ENCODE results near the gene NXN. TPM values are rescaled to one million over a fixed set of nuclear protein-coding genes. Genes with fewer than 3 reads are reported as not detected.

The NXN gene
- total RNA-seq, 4 donors from 2014 or later, result 2.1 to 14.0 (median 8.6) TPM

DNA sequence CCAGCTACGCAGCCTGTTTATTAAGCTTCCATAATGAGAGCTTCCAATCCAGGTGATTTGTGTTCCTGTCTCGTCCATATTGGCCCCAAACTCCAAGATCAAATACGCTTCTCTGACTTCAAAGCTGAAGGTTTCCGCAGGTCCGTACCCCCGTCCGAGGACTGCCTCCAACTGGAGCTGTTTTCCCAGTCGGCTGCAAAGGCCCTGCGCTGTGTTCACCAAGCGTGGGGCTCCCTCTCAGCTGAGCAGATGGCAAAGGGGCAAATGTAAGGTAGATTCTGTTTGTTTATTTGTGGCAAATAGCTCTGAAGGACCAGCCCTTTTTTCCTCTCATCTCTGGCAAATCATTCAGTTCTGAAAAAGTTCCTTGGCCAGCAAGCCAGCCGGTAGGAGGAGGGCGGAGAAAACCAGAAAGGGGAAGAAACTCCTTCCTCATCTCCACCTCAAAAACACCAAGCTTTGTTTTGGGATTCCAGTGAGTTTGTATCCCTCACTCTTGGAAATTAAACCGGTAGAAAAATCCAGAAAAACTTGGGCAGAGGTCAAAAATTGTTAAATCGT lies 35.2 kb downstream of the NXN start:
- Histone ChIP-seq H3K4me1 (no peaks in the 10 kb centered on the region), H3K27ac (peak overlapping the region in 1 of 4 donors; percentile 33), H3K36me3 (no peaks in the 10 kb centered on the region), H3K4me3 (no peak overlapping the region), H3K27me3 (no peaks in the 10 kb centered on the region), H3K9me3 (no peaks in the 10 kb centered on the region)
- no peak for DNase-seq
- TF ChIP-seq POLR2A (IDR thresholded peaks at IDR 0.05), result no peak
- TF ChIP-seq, protein P1, sequence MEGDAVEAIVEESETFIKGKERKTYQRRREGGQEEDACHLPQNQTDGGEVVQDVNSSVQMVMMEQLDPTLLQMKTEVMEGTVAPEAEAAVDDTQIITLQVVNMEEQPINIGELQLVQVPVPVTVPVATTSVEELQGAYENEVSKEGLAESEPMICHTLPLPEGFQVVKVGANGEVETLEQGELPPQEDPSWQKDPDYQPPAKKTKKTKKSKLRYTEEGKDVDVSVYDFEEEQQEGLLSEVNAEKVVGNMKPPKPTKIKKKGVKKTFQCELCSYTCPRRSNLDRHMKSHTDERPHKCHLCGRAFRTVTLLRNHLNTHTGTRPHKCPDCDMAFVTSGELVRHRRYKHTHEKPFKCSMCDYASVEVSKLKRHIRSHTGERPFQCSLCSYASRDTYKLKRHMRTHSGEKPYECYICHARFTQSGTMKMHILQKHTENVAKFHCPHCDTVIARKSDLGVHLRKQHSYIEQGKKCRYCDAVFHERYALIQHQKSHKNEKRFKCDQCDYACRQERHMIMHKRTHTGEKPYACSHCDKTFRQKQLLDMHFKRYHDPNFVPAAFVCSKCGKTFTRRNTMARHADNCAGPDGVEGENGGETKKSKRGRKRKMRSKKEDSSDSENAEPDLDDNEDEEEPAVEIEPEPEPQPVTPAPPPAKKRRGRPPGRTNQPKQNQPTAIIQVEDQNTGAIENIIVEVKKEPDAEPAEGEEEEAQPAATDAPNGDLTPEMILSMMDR (IDR thresholded peaks at IDR 0.05), result no peak

DNA sequence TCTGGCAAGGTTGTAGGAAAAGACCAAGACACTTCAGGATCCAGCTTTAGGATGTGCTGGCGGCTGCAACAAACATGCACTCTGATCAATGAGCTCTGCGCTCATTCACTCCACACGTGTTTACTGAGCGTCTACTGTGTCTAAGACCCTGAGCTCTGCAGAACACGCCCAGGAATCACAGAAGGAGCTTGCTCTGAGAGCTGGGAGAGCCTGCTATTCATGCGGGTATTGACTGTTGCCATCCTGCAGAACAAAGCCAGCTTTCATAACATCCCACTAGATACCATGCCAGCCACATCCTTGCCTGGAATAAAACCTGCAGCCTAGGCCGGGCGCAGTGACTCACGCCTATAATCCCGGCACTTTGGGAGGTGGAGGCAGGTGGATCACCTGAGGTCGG lies 44.1 kb downstream of the NXN start:
- Histone ChIP-seq H3K27ac (no peak overlapping the region), H3K4me1 (no peaks in the 10 kb centered on the region), H3K4me3 (no peak overlapping the region), H3K36me3 (no peaks in the 10 kb centered on the region), H3K9me3 (no peaks in the 10 kb centered on the region), H3K27me3 (no peaks in the 10 kb centered on the region)
- no peak for TF ChIP-seq POLR2A (IDR thresholded peaks at IDR 0.05)
- TF ChIP-seq, protein P1 (IDR thresholded peaks at IDR 0.05), result no peak
- DNase-seq, result no peak

DNA sequence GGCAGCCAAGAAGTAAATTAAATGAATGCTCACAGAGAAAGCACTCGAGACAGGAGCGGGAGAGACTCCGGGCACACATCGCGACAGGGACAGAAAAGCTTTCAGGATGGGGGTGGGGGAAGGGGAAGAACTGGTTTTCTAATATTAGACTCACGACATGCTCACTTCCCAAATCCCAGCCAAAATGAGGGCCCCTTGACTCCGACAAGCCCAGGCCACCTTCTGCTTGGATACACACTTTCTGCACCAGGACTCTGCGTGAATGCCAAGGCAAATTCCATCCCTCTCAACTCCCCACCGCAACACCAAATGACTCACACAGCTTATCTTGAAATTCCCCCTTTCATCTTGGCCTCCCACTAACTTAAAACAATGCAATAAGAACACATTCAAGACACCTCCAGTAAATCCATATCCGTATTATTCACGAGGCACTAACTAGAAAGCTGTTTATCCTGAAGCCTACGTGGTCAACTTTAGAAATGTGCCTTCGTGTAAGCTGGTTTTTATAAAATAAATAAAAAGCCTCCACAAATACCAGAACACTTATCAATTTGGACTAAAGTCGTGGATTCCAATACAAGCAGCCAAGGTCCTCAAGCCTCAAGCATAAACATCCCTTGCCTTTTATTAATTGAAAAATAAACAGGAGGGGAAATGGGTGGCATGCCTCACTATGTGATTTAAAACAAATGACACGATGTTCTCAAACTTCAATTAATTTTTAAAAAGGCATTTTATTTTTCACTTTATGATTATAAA lies 46.1 kb downstream of the NXN start:
- no peaks in the 10 kb centered on the region for H3K36me3 ChIP-seq
- no peaks in the 10 kb centered on the region for H3K9me3 ChIP-seq
- H3K27ac ChIP-seq, result peak overlapping the region in 3 of 4 donors; percentile 49 to 65 (median 55)
- no peaks in the 10 kb centered on the region for H3K27me3 ChIP-seq
- no peak for DNase-seq
- no peaks in the 10 kb centered on the region for H3K4me1 ChIP-seq
- no peak overlapping the region for H3K4me3 ChIP-seq
- TF ChIP-seq, protein P1 (IDR thresholded peaks at IDR 0.05), result no peak
- TF ChIP-seq POLR2A (IDR thresholded peaks at IDR 0.05), result no peak

DNA sequence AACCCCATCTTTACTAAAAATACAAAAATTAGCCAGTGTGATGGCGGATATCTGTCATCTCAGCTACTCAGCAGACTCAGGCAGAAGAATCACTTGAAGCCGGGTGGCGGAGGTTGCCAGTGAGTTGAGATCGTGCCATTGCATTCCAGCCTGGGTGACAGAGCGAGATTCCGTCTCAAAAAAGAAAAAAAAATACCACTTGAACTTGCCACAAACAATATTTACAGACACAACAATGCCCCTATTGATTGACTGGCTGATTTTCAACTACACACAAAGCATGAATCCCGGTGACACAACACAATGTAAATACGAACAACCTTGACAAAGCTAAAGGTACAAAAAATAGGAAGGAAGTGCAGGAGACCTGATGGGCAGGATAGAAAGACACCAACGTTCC lies 49.3 kb downstream of the NXN start:
- TF ChIP-seq, protein P1 (IDR thresholded peaks at IDR 0.05), result no peak
- TF ChIP-seq POLR2A (IDR thresholded peaks at IDR 0.05), result no peak
- Histone ChIP-seq H3K4me1 (no peaks in the 10 kb centered on the region), H3K9me3 (no peaks in the 10 kb centered on the region), H3K36me3 (no peaks in the 10 kb centered on the region), H3K27ac (no peak overlapping the region), H3K4me3 (no peak overlapping the region), H3K27me3 (no peaks in the 10 kb centered on the region)
- no peak for DNase-seq

DNA sequence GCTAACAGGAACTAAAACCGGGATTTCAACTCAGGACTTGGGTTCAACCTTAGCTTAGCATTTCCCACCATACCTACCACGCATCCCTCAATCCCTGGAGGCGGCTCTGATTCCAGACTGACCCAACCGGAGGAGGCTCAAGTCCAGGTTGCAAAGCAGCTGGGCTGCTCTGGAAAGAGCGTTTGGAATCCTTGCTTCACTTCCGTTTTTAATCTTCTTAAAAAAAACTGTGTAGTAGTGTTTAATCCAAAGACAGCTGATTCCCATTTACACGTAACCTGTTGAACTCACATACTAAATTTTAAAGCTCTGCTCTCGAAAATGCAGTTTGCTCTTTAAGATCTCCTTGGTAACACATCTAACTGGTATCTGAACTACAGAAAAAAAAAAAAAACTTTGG lies 50.0 kb downstream of the NXN start:
- no peak overlapping the region for H3K4me3 ChIP-seq
- no peaks in the 10 kb centered on the region for H3K27me3 ChIP-seq
- no peaks in the 10 kb centered on the region for H3K9me3 ChIP-seq
- DNase-seq, result no peak
- no peaks in the 10 kb centered on the region for H3K36me3 ChIP-seq
- no peak for TF ChIP-seq POLR2A (IDR thresholded peaks at IDR 0.05)
- TF ChIP-seq, protein P1 (IDR thresholded peaks at IDR 0.05), result no peak
- no peak overlapping the region for H3K27ac ChIP-seq
- no peaks in the 10 kb centered on the region for H3K4me1 ChIP-seq

All from Peyer's patch (tissue), 4 donors.